UCSD-AML1 (cell line): ENCODE measurements around the gene U2AF1L4.

Source experiments
- DNase-seq: peaks from one replicate; lab custom pipeline; 2025; ENCODE audit not compliant: unreplicated experiment; lab: John Stamatoyannopoulos, UW

Gene U2AF1L4

DNA sequence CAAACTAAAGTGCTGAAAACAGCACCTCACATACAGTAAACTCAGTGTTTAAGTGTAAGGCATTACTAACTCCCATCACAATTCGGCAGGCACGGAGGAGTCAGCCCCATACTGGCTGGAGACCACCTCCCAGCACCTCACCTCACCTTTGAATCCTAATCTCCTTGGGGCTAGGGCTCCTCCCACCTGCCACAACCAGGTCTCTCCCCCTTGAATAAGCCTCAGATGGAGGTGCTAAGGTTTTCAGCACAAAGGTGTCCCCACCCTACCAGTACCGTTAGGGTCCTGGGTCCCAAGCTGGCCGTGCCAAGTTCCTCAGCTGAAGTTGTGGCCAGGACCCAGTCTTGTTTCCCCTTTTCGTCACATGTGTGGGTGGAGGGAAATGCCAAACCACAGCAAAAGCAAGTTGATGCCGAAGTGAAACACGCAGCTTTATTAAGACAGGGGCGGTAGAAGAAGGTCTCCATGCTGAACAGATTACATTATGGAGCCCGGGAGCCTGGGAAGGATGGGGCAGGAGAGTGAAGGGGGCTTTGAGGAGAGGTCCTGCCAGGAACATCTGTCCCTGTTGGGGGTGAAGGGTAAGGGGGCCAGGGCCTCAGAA, 3.0 kb downstream of the U2AF1L4 start, which contains the start of gene IGFLR1:
TSS of gene IGFLR1 (minus strand) at position 332 of the 604 bp plus-strand sequence. CDS start 1,272 bp downstream, outside the sequence.
- DNase-seq = peak; percentile 48

DNA sequence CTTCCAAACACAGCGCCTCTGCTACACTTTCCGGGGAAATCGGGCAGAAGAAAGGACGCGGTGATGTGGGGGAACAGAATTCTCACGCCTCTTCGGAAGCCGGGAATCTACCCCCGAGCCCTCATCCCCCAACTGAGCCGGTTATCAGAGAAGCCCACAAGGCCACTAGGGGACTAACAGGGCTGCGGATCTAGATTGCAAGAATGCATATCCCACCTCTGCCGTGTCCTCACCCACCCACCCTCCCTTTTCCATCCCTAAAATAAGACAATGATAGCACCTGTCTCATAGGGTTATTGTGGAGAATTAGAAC, 4.1 kb downstream of the U2AF1L4 start:
- DNase-seq = no peak

DNA sequence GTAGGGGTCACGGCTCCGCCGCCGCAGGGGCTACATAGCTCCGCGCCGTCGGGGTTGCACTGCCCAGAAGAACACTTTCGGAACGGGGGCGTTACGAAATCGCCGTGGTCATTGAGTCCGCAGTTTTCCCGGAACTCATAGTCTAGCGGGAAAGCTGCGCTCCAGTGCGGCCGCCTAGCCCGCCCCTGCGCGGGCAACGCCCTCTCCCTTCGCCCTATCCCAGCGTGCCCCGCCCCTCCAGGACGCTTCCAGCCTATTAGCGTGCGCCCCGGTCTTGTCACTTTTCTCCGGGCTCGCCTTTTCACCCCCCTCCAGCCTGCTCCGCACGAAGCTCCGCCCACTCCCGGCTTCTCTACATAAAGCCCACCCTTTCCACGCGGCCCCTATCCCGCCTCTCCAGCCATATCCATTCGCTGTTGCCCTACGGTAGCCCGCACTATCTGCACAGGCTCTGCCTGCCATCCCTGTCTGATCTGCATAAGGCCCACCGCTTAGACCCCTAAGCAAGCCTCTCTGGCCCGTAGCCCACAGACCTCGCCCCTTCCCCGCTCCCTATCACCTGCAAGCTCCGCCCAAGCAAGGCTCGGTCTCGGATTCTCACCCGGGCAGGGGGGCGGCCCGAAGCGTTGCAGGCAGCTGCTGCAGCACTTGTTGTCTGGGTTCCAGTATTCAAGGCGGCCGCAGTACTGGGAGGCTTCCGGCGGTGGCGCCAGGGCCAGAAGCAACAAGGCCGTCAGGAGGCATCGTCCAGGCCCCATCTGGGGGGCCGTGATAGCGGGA, 4.6 kb downstream of the U2AF1L4 start:
- peak; percentile 96 for DNase-seq

- DNase-seq = no peak
Measured at GRCh38 chr19:35740108-35740422, 5.2 kb downstream of the U2AF1L4 start.

- no peak for DNase-seq
Measured at GRCh38 chr19:35739275-35740107, 5.7 kb downstream of the U2AF1L4 start.

- no peak for DNase-seq
Measured at GRCh38 chr19:35738887-35739229, 6.4 kb downstream of the U2AF1L4 start.

- DNase-seq = no peak
Measured at GRCh38 chr19:35738021-35738886, 7.0 kb downstream of the U2AF1L4 start.

- no peak for DNase-seq
Measured at GRCh38 chr19:35736913-35737886, 8.0 kb downstream of the U2AF1L4 start.

GRCh38 chr19:35734889-35735288, 10.3 kb downstream of the U2AF1L4 start:
- no peak for DNase-seq

DNA sequence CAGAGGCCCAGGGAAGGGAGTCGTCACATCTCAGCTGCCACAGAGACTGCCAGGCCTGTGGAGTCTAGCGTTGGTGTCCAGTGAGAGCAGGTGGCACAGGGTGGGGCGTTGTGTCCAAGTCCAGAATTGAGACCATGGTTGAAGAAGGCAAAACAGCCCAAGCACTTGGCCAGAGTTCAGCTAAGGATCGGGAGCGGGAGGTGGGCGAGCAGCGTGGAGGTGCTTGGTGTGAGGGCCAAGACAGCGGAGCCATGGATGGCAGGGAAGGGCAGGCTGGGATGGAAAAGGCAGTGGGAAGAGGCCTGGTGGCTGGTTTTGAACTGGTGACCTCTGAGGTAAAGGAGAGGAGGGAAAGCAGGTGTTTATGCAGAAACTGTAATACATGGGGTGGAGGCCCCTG, 10.9 kb downstream of the U2AF1L4 start:
- DNase-seq = no peak

- no peak for DNase-seq
Measured at GRCh38 chr19:35733180-35734125, 11.8 kb downstream of the U2AF1L4 start.

GRCh38 chr19:35732540-35733179, 12.6 kb downstream of the U2AF1L4 start:
- no peak for DNase-seq

DNA sequence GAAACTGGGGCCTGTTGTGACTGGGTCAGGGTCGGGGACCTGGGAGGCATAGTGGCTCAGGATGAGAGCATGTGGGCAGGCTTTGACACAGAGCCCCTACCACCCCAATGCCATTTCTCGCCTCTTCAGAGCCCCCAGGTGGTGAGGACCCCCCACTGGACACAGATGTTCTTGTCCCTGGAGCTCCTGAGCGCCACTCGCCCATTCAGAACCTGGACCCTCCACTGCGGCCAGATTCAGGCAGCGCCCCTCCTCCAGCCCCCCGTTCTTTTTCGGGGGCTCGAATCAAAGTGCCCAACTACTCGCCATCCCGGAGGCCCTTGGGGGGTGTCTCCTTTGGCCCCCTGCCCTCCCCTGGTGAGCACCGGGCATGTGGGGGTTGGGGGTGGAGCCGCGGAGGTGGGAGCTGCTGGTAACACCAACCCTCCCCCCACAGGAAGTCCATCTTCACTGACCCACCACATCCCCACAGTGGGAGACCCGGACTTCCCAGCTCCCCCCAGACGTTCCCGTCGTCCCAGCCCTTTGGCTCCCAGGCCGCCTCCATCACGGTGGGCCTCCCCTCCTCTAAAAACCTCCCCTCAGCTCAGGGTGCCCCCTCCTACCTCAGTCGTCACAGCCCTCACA, 13.3 kb downstream of the U2AF1L4 start:
- no peak for DNase-seq

DNA sequence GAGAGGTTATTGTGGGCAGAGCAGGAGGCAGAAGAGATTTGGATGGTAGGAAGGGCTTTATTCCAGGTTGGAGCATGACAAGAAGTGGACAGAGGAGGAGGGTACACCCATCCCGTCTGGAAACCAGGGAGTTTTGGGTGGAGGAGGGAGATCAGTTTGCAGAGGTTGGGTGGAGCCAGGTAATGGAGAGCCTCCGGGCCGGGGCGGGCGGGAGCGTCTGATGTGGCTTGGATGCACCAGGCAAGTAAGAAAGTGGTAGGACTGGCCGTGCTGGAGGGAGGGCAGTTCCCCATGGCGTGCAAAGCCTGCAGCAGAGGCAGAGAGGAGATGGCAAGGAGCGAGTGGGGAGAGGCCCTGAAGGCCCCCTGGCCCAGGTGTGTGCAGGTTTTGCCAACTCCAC, 13.9 kb downstream of the U2AF1L4 start:
- no peak for DNase-seq

GRCh38 chr19:35730326-35730725, 14.9 kb downstream of the U2AF1L4 start:
- no peak for DNase-seq

DNA sequence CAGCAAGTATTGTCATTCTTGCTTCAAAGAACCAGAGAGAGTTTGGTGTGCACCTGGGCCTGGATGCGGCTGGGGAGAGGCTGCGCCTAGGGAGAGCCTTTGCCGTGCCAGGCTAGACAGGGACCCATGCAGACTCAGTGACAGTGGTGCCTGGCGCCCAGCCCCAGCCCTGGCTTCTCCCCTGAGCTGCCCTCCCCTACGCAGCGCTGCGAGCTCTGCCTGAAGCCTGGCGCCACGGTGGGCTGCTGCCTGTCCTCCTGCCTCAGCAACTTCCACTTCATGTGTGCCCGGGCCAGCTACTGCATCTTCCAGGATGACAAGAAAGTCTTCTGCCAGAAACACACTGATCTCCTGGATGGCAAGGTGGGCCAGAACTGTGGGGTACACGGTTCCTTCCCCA, 15.5 kb downstream of the U2AF1L4 start:
- DNase-seq = no peak

DNA sequence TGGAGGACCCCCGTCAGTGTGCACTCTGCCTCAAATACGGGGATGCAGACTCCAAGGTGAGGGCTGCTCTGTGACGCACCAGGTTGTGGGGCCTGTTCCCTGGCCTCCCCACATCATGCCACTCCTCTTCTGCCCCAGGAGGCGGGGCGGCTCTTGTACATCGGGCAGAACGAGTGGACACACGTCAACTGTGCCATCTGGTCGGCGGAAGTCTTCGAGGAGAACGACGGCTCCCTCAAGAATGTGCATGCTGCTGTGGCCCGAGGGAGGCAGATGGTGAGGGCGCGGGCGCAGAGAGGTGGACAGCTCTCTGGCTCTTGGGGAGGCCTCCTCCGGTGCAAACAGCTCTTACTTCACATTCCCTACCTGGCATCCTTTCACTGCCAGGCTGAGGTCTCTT, 16.2 kb downstream of the U2AF1L4 start:
- no peak for DNase-seq
